NCI-H1048 (cell line): ENCODE results near the gene RNGTT.
"Not testable (repeated sequence)": the region's sequence is repeated elsewhere in the genome, so short reads cannot be mapped to it uniquely, and the experiment has no call there.

Experiments
- DNase-seq: peaks from one replicate; lab custom pipeline; 2025; lab: John Stamatoyannopoulos, UW

The RNGTT gene

DNA sequence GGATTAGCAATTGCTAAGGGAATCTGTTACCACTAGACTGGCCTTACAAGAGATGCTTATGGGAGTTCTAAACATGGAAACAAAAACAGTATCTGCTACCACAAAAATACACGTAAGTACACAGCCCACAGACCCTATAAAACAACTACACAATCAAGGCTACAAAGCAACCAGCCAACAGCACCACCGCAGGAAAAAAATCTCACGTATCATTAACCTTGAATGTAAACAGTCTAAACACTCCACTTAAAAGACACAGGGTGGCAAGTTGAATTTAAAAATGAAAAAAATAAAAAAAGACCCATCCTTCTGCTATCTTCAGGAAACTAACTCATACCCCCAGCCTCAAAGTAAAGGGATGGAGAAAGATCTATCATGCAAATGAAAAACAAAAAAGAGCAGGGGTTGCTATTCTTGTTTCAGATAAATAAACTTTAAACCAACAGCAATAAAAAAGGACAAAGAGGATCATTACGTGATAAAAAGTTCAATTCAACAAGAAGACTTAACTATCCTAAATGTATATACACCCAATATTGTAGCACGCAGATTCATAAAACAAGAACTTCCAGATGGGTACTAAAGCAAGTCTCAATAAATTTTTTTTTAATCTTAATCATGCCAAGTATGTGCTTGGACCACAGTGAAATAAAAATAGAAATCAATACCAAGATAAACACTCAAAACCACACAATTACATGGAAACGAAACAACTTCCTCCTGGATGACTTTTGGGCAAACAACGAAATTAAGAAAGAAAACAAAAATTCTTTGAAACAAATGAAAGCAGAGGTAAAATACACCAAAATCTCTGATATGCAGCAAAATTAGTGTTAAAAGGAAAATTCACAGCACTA, 52.3 kb downstream of the RNGTT start:
- no peak for DNase-seq

DNA sequence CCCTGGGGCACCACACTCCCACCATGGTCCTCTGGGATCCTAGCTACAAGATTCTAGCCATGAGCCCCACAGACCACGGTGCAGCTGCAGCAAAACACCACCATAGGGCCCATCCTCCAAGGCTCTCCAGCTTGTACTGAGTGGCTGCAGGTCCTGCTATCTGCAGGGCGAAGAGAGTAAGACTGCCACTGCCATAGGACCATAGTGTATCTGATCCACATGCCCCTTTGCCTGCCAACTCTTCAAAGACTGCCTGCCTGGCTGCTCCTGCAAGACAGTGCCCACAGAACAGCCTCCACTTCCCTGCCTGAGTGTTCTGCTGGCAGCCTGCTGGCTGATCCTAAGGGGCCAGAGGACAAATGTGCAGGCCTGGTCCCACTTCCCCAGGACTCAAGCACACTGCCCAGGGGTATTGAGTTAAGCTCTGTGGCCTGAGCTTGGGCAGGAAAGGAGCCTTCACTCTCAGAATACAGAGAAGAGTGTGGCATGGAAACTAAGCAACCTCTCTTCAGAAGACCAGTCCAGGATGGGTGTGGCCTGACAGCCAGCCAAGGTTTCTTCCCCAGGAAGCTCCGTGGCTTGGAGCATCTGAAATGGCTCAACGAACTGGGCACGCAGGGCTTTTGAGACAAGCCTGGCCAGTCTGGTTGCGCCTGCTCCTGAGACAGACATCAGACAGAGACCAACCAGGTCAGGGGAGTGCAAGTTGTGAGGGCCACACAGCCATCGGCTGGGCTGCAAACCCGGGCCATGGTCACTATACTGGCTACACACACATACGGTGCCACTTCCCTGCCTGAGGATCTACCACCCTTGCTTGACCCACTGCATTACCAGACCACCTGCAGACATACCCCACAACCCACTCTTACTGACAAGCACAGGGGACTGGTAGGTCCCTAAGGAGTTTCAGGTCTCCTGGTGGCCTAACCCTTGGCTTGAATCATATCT, 54.5 kb downstream of the RNGTT start:
- no peak for DNase-seq

DNA sequence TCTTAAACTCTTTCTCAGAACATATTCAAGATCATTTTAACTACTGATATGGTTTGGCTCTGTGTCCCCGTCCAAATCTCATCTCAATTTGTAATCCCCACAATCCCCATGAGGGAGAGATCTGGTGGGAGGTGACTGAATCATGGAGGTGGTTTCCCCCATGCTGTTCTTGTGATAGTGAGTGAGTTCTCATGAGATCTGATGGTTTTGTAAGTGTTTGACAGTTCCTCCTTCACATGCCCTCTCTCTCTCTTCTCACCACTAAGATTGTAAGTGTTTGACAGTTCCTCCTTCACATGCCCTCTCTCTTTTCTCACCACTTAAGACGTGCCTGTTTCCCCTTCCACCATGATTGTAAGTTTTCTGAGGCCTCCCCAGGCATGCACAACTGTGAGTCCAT, 56.3 kb downstream of the RNGTT start:
- not testable (repeated sequence) for DNase-seq

DNA sequence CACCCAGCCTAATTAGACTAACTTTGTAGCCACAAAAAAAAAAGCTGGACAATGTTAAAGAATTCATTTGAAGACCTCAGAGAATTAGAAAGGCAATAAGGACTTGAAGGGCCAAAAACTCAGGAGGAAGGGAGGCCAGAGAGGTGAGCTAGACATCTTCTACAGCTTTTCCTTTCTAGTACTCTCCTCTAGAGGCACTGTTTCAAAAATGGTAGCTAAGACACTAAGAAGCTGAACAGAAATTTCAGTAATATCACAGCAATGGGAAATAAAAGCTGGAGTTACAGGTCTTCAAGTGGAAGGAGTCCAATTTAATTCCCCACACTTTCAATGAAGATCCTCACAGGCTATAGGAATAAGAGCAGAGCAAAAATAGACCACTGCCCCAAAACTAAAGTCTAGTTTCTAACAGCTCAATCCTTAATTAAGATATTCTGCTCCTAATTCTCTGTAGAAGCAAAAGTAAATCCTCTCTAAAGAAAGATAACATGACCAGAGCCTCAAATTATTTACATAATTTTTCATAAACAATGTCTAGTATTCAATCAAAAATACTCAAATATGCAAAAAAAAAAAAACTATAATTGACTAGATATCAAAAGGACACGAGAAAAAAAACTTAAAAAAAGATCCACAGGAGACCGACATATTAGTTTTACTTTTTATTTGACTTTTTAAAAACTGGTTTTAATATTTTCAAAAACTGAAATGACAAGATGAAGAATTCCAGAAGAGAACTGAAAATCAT, 63.7 kb downstream of the RNGTT start:
- DNase-seq = no peak

DNA sequence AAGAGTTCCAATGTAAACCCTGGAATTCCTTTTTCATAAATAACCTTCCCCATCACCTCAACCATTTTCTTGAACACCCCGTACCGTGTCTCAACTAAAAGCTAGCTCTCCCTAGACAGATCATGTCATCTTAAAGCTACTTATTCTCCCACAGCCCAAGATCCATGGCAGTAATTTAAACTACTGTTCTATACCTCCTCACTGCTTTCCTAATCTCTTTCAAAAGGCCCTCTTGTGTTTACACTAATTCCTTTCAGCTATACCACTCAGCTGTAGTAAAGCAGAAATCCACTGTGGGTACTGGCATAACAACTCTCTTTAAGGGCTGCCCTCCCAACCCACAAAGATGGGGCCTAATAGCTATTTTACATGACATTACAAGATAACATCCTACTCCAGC, 67.5 kb downstream of the RNGTT start:
- no peak for DNase-seq

DNA sequence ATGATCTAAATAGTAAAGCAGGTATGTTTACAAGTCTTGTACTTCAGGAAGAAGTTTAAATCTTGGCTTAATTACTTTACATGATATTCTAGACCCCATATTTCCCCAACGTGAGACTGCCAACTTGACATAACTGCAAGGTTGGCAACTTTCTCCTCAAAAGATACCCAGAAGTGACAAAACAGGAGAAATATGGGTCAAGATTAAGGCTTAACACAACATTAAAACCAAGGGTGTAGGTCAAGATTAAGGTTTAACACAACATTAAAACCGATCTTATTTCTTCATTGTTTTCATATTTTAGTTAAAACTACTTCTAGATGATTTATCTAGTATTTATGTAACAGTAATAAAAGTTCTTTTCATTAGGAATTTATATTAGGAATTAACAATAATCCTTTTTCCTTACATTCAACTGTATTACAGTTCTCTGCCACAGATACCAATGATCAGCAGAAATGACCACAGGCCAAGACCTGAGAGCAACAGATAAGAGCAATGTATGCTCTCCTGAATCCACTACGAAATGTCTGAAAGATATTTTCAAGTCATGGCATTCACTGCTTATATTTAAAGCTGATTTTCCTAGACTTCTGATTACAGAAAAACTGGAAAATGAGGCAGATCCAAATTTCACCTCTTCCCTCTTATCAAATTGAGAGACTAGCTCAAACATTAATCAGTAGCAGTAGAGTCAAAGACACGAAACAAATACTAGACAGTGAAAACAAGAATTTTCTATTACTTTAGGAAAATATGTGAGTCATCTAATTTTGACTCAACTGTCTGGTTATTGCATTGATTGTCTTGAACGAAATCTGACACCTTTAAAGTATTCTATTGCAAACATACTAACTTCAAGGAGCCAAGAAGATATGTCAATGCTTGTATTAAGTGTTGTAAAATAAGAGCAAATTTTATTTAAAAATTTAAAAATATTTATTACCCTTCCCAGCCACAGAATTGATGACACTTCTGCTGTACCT, 72.3 kb downstream of the RNGTT start:
- DNase-seq = no peak

DNA sequence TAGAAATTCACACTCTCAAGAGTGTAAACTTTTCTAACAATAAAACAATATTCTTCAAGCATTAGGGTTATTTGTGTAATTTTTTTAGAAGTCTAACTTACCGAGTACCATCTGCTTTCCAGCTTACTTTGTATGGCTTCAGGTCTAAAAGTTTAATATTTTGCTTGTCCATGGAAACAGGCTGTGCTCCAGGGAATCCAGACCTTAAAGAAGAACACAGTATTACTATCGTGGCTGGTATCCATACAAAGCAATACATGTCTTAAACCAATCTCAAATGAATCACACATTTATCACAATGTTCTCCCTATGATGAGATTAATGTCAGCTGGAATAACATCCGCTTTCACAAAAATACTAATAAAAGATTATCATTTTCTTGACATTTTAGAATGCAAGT, 73.0 kb downstream of the RNGTT start:
- DNase-seq = no peak

DNA sequence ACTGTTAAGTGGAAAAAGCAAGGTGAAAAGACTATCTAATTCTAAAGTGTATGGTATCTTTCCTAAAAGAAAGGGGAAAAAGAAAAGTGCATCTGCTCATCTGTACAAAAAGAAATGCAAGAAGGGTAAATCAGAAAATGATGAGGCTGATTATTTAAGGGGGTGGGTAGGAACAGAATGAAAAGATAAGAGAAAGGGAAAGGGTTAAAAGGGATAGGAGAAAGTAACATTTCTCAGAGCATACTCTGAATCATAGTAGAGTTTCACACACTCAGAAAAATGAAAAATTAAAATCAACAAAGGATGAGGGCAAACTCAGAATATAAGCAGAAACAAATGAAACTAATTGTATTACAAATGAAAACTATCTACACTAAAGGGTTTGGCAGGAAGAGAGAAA, 79.1 kb downstream of the RNGTT start:
- no peak for DNase-seq

DNA sequence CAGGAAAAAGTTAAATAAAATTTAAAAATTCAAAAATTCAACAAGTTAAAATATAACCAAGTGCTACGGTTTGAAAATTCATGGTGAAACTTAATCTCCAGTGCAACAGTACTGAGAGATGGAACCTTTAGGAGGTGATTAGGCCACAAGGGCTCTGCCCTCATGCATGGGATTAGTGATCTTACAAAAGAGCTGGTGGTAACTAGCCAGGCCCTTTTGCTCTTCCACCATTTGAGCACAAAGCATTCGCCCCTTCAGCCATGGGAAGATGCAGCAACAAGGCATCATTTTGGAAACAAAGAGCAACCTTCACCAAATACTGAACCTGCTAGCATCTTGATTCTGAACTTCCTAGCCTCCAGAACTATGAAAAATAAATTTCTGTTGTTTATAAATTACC, 80.9 kb downstream of the RNGTT start:
- DNase-seq = no peak

DNA sequence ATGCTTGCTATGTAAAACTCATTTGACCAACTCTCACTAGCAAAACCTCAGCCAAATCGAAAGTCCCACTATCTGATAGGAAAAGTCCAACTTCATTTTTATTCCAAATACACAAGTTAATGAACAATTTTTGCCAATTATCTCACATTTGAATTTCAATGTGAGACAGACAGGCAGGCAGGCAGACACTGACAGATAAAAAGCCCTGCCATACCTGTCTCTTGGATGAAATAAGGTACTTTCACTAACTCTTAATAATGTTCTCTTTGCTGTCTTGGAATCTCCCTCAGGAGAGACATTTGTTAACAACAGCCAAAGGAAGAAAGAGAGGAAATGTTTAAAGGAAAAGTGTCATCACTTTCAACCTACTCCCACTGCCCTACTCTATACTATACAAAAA, 82.0 kb downstream of the RNGTT start:
- no peak for DNase-seq

DNA sequence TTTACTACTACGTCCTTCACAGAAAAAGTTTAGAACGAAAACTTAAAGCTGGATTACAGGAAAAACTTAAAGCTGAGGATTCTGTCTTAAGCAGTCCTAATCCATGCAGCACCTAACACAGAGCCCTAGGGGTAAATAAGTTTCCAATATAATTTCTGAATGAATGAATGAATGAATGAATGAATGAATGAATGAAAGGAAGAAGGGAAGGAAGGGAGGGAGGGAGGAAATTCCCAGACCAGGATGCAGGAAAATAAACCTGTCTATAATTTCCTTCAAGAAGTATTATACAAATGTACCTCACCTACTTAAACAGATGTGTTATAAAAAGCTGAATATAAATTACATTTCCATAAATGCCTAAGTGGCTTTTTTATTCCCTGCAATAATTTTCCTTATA, 83.4 kb downstream of the RNGTT start:
- DNase-seq = no peak

DNA sequence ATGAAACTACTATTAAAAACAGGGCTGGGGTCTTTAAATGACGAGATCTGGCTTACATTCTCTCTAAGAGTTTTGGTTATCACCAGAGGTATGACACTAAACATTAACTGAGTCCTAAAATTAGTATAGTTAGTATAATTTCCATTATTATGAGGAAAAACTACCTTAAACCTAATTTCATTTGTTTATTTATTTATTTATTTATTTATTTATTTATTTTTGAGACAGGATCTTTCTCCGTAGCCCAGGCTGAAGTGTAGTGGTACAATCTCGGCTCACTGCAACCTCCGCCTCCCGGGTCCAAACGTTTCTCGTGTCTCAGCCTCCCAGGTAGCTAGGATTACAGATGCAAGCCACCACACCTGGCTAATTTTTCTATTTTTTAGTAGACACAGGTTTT, 85.5 kb downstream of the RNGTT start:
- DNase-seq = no peak

DNA sequence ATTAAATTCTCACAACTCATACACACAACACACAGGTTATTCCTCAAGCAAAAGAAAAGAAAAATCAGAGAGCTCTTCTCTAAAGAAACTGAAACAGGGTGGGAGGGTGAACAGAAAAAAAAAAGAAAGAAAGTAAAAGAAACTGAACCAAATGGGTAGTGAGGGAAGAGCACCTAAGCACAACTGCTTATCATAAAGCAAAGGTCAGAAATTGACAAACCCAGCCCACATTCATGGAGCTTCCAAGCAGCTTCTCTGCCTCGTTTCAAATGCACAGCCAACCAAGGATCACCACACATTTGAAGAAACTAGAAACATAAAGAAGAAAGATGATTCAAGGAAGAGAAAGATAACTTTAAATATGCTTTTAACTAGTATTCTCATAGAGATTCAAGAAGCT, 90.5 kb downstream of the RNGTT start:
- DNase-seq = no peak

DNA sequence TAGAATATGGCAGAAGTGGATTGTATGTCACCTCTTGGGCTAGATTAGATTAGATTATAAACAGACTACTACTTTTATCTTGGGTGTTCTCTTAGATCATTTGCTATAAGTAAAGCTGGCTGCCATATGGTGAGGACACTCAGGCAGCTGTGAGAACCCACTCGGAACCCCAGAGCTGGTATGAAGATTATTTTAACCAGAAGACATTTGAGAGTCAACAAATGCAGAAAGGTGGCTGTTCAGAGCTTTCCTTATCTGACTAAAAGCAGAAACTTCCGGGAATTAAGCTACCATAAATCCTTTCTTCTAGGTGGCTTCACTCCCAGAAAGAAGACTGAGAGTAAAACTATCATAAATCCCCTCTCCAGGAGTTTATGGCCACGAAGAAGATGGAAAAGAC, 91.9 kb downstream of the RNGTT start:
- no peak for DNase-seq

DNA sequence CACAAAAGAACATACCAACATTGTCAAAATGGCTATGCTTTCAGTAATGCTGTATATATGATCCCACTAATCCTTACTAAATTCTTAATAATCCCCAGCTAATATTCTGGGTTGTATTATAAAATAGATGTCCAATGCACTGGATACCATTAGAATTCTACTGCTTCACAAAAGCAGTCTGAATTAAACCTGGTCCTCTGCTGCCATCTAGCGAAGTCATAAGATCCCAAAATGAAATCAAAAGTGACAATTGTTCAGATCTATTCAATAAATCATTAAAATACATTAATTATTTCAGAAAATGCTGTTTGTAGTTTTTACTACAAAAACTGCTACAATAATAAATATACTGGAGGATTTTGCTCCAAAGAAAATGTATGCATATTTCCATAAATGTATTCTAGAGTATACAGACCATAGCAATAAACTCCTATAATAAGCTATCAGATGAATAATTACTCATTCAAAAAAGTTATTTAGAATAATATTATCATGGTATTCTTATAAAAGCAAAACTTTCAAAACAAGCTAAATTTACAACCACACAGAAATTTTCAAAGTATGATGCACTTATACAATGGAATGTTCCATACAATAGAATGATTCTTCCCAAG, 92.6 kb downstream of the RNGTT start:
- no peak for DNase-seq

DNA sequence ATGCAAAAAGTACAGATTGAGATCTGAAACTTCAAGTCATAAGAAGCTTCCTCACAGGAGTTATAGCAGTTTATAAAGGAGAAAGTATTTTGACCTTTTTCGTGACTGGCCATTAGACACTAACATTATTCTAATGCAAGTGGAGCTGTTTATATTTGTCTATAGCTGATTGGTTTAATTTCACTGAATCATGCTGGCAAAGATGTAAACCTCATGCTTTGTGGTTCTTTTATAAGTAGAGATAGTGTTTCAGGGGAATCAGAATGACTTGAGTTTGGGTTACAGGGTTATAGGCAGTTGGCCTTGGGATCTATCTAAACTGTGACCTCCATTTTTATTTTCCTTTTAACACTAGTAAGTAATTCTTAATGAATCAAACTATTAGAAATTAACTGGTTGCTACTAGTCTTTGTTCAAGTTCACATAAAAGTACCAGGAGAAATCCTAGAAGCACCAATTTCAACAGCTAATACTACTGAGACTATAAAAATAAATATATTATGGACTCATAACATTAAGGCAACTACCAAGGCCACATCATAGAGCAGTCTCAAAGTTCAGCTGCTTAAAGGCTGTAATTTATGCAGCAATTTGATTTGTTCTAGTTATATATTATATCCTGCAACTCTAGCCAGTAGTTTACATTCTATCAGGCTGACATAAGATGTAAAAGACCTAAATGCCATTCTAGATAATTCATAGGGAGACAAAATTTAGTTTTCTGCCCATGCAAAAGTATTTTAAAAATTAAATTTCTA, 94.0 kb downstream of the RNGTT start:
- DNase-seq = no peak

DNA sequence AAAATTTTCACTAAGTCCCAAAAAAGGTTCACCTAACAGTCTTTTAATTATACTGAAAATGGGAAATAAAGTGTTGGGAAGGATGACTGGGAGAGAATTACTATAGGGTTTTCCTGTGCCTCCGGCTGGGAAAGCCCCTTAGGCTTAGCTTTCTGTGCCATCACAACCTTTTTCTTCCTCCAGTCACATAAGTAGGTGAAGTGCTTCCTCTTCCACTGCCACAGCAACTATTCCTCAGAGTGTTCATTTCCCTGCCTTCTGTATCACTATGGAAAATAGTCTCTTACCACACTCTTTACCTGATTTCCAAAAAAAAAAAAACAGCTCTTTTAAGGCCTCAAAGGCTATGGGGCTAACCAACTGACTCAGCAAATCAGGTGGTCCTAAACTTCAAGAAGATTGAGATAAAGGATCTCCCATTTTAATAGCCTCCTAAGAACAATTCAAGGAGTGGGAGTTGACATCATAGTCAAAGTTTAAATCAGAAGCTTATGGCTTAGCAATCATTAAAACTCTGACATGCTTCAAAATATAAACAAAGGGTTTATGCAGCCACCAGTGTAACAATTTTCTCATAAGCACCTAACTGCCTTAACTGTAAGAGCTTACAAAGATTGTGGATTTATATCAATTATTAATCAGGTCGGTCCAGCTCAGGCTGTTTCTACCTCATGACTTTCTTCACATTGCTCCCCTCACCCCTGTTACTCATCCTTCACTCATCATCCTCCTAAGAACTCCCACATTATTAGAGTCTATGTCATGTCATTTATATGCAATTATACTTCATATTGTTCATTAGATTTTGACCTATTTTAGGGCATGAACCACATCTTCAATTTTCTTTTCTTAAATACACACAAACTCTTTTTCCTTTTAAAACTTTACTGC, 95.3 kb downstream of the RNGTT start:
- DNase-seq = no peak

DNA sequence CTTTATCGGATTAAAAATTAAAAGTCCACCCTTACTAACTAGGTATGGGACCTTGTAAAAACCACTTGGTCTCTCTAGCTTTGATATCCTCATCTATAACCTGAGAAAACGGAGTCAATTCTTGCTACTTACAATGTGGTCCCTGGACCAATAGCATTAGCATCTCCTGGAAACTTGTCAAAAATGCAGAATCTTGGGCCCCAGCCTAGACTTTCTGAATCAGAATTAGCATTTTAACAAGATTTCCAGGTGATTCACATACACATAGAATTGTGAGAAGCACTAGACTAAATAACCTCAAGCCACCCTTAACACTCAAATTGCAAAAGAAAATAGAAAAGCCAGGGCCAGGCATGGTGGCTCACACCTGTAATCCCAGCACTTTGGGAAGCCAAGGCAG, 96.6 kb downstream of the RNGTT start:
- DNase-seq = no peak

DNA sequence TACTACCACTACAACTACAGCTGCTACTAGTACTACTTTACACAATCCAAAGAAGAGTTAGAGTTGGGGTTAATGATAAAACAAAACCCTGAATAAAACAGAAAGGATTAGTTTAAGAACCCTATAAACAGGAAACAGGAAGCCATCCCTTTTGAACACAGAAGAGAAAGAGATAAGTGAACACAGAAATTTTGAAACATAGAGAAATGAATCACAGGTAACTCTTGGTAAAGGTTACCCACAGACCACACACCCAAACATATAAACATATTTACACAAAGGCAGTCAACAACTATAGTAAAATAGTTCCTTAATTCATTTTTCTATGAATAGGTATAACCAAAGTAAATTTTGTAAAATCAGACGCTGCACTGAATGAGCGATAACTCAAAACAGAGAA, 98.1 kb downstream of the RNGTT start:
- DNase-seq = no peak
